GM04504 (cell line): ENCODE measurements around the gene UBE2F.
"Not testable (repeated sequence)": the region's sequence is repeated elsewhere in the genome, so short reads cannot be mapped to it uniquely, and the experiment has no call there.

ENCODE experiments used
- DNase-seq: peaks from one replicate; pipeline ENCODE4 v3.0.0-alpha.2; 2012; ENCODE audit warnings: low read depth

UBE2F gene

GRCh38 chr2:238053191-238053776 is 86.5 kb downstream of the UBE2F start:
- no peak for DNase-seq

- DNase-seq: no peak
Observed at GRCh38 chr2:238055841-238056240, 89.0 kb downstream of the UBE2F start.

DNA sequence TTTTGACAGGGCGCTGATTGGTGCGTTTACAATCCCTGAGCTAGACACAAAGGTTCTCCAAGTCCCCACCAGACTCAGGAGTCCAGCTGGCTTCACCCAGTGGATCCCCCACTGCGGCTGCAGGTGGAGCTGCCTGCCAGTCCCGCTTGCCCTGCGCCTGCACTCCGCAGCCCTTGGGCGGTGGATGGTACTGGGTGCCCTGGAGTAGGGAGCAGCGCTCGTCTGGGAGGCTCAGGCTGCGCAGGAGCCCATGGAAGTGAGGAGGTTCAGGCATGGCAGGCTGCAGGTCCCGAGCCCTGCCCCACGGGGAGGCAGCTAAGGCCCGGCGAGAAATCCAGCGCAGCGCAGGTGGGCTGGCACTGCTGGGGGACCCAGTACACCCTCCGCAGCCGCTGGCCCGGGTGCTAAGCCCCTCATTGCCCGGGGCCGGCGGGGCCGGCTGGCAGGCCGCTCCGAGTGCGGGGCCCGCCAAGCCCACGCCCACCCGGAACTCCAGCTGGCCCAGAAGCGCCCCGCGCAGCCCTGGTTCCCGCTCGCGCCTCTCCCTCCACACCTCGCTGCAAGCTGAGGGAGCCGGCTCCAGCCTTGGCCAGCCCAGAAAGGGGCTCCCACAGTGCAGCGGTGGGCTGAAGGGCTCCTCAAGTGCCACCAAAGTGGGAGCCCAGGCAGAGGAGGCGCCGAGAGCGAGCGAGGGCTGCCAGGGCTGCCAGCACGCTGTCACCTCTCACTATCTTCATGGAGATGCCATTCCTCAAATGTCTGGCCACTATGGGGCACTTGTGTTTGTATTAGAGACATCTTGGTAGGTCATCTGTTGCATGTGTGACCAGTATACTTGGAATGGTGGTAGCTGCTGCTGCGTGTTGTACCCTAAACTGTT is 91.1 kb downstream of the UBE2F start:
- DNase-seq: not testable (repeated sequence)

DNA sequence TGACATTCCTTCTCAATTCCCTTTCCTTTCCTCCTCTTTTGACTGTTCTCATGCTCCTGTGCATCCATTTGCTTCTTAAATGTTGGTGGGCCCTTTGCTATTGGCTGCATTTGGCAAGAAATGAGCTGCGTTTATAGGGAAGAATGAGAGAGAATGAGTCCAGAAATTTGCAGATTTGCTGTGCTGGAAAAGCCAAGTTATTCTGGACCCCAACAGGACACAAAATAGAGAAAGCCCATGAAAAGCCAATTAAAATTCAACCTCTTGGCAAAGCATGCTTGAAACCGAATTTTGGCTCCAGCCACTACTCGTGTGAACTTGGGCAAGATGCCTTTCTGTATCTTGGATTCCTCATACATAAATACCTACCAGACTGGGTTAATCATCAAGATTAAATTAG is 92.7 kb downstream of the UBE2F start:
- DNase-seq: no peak

GRCh38 chr2:238060096-238060541 is 93.3 kb downstream of the UBE2F start:
- DNase-seq: no peak

GRCh38 chr2:238060542-238061314 is 93.9 kb downstream of the UBE2F start, which contains the start of gene SCLY:
TSS of gene SCLY (plus strand) at chr2:238061001. CDS start at chr2:238061055, 54 bp downstream.
- DNase-seq: peak; percentile 97

- DNase-seq: no peak
Observed at GRCh38 chr2:238061315-238062202, 94.7 kb downstream of the UBE2F start.

DNA sequence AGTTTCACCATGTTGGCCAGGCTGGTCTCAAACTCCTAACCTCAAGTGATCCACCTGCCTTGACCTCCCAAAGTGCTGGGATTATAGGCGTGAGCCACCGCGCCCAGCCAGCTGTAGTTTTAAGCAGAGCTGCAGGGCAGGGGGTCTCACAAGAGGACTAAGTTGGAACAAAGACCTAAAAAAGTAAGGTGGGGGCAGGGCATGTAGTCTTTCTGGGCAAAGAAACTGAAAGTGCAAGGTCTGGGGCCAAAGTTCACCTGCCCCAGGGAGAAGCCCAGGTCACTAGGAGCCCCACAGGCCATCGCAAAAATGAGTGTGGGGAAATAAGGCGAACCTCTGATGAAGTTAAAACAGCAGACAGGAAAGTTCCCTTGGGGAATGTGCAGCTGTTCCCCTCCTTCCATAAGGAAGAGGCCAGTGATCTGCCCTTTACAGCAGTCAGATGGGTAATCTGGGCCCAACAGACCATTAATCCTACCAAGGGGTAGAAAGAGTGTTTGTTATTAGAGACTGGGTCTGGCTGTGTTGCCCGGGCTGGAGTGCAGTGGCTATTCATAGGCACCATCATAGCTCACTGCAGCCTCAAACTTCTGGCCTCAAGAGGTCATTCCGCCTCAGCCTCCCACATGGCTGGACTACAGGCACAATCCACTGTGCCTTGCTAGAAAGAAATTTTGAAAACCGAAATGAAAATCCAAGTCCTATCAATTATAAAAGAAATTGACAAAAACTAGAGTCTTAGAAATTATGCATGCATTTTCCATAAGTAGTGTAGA is 96.8 kb downstream of the UBE2F start:
- DNase-seq: no peak

GRCh38 chr2:238064376-238064775 is 97.6 kb downstream of the UBE2F start:
- DNase-seq: no peak

- no peak for DNase-seq
Observed at GRCh38 chr2:238065071-238065846, 98.4 kb downstream of the UBE2F start.

DNA sequence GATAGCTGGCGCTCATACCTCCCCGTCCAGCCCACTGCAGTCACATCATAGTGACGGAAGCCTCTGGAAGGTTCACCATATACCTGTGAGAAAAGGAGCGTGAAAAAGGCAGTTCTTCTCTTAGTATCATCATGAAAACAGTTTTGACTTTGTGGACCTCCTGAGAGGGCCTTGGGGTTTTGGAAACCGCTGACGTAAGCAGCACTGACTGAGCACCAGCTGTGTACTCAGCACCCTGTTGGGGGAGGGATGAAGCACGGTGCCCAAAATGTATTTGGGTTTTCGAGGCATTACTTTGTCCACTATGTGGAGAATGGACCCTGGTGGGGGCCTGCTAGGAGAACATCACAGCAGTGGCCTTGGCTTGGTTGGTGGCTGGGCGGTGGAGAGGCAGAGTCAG is 99.4 kb downstream of the UBE2F start:
- DNase-seq: no peak

DNA sequence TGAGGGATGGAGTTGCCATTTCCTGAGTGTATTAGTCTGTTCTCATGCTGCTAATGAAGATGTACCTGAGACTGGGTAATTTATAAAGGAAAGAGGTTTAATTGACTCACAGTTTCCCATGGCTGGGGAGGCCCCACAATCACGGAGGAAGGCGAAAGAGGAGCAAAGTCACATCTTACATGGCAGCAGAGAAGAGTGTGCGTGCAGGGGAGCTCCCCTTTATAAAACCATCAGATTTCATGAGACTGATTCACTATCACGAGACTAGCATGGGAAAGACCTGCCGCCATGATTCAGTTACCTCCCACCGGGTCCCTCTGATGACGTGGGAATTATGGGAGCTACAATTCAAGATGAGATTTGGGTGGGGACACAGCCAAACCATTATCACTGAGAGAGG is 99.9 kb downstream of the UBE2F start:
- DNase-seq: not testable (repeated sequence)

DNA sequence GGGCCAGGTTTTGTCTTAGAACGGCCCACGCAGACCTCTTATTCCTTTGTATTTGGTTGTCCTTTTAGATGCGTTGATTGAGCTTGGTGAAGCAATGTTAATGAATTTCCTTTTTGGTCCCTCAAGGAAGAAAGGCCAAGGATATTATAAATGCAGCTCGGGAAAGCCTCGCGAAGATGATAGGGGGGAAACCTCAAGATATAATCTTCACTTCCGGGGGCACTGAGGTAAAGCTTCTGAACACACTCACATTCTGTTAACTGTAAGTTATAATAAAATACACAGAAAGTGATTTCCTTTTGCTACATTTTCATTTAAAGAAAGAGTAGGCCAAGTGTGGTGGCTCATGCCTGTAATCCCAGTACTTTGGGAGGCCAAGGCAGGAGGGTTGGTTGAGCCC is 101.1 kb downstream of the UBE2F start:
- DNase-seq: no peak

- DNase-seq: no peak
Observed at GRCh38 chr2:238069021-238069709, 102.4 kb downstream of the UBE2F start.

DNA sequence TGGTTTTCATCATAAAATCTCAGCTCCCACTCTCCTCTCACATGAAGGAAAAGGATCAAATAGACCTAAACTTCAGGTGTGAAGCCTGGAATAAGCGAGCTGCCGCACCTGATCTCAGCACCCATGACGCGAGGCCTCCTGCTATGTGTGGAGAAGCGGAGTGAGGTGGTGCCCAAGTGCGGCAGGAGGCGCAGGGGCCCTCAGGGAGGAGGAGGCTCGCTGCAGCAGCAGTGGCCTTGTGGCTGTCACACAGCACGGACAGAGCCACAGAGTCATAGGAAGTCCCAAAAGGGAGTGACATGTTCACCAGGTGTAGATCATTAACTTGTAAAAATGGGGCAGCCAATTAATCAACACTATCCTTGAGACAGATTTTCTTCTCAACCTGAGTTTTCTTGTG is 103.1 kb downstream of the UBE2F start:
- DNase-seq: no peak

GRCh38 chr2:238075397-238075796 is 108.6 kb downstream of the UBE2F start:
- DNase-seq: no peak

- DNase-seq: no peak
Observed at GRCh38 chr2:238077292-238077691, 110.5 kb downstream of the UBE2F start.

DNA sequence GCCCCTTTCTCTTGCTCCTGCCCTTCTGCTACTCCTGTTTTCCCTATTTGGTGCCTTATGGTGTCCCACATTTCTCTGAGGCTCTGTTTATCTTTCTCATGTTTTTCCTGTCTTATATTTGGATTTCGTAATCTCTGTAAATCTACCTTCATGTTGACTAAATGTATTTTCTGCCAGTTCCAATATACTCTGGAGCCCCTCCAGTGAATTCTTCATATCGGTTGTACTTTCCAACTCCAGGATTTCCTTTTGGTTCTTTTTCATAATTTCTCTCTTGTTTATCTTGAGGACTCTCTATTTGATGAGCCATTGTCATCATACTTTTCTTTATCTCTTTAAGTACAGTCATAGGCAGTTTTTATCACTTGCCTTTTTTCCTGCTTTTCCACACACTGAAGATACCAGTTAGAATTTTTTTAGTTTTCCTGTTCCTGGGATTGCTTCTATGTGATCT is 113.1 kb downstream of the UBE2F start:
- DNase-seq: no peak

DNA sequence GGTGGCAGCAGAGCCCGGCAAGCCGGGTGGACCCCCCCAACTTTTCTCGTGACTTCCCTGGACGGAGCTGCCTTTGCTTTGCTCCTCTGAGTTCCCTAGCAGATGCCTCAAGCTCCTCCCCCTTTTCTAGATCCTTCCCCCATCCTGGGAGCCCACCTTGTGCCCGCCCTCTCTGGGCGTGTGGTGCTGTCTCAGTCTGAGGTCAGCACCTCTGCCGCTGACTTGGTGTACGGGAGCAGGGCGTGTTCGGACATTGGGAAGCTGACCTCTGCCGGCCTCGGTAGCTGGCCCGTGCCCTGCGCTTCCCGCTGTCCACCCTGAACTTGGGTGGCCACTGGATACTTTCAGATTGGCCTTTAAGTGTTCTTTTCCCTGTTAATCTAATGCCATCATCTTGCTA is 113.7 kb downstream of the UBE2F start:
- no peak for DNase-seq
